H7 (cell line): Measurements from ENCODE around the gene PSEN1. TPM values are rescaled to one million over a fixed set of nuclear protein-coding genes. Genes with fewer than 3 reads are reported as not detected.
"Not testable (repeated sequence)": the region's sequence is repeated elsewhere in the genome, so short reads cannot be mapped to it uniquely, and the experiment has no call there.

Experiments
- DNase-seq: peaks from one replicate; pipeline ENCODE4 v3.0.0; 2012
- H3K27me3 ChIP-seq: 2 replicates; pipeline ENCODE4 v1.6.0; 2011; ENCODE audit warnings: mild to moderate bottlenecking, low read length; ENCODE audit not compliant: control insufficient read depth, insufficient read depth
- H3K36me3 ChIP-seq: replicated peaks from 2 replicates; pipeline ENCODE4 v1.5.1; 2011; ENCODE audit warnings: low read length; ENCODE audit not compliant: control insufficient read depth, insufficient read depth
- H3K4me3 ChIP-seq: 2 replicates; pipeline ENCODE4 v1.5.1; 2011; ENCODE audit warnings: low read depth, mild to moderate bottlenecking, control low read depth, low read length, moderate library complexity; ENCODE audit not compliant: insufficient read depth
- total RNA-seq: library from RNA; depleted of rRNA; stranded (reverse); fragments of >200 nt; shearing (Covaris generic); gene quantifications from 2 replicates; pipeline ENCODE4 v1.2.3, GENCODE V29; 2014

Gene PSEN1
- total RNA-seq, 1 experiment from 2014 or later, result 13.4 TPM

GRCh38 chr14:73176685-73177084 lies 40.4 kb downstream of the PSEN1 start:
- H3K36me3 ChIP-seq, result peaks cover 14% of the 10 kb centered on the region
- no peak overlapping the region for H3K4me3 ChIP-seq
- DNase-seq, result no peak
- no peaks in the 10 kb centered on the region for H3K27me3 ChIP-seq

GRCh38 chr14:73180385-73180805 lies 44.1 kb downstream of the PSEN1 start:
- Histone ChIP-seq H3K4me3 (no peak overlapping the region), H3K36me3 (peaks cover 2% of the 10 kb centered on the region), H3K27me3 (no peaks in the 10 kb centered on the region)
- DNase-seq, result no peak

GRCh38 chr14:73180969-73181368 lies 44.7 kb downstream of the PSEN1 start:
- not testable (repeated sequence) for H3K4me3 ChIP-seq, H3K27me3 ChIP-seq, DNase-seq, H3K36me3 ChIP-seq

- peaks cover 2% of the 10 kb centered on the region for H3K36me3 ChIP-seq
- no peak for DNase-seq
- H3K27me3 ChIP-seq, result no peaks in the 10 kb centered on the region
Observed at GRCh38 chr14:73188501-73188911, 52.2 kb downstream of the PSEN1 start.

GRCh38 chr14:73189651-73190050 lies 53.3 kb downstream of the PSEN1 start:
- H3K27me3 ChIP-seq, result no peaks in the 10 kb centered on the region
- no peak for DNase-seq
- peaks cover 2% of the 10 kb centered on the region for H3K36me3 ChIP-seq
- no peak overlapping the region for H3K4me3 ChIP-seq

More at GRCh38 chr14:73188501-73188911, 52.2 kb downstream of the PSEN1 start:
- H3K4me3 ChIP-seq, result no peak overlapping the region

GRCh38 chr14:73191441-73191840 lies 55.1 kb downstream of the PSEN1 start:
- H3K36me3 ChIP-seq, result peaks cover 2% of the 10 kb centered on the region
- H3K27me3 ChIP-seq, result no peaks in the 10 kb centered on the region
- DNase-seq, result no peak
- H3K4me3 ChIP-seq, result no peak overlapping the region

GRCh38 chr14:73194306-73194705 lies 58.0 kb downstream of the PSEN1 start:
- H3K4me3 ChIP-seq, H3K36me3 ChIP-seq, H3K27me3 ChIP-seq, DNase-seq: not testable (repeated sequence)

GRCh38 chr14:73198253-73198652 lies 61.9 kb downstream of the PSEN1 start:
- no peaks in the 10 kb centered on the region for H3K27me3 ChIP-seq
- no peaks in the 10 kb centered on the region; the same call in 1 of the 2 replicates for H3K36me3 ChIP-seq
- DNase-seq, result peak; percentile 38
- H3K4me3 ChIP-seq, result no peak overlapping the region

GRCh38 chr14:73203527-73203926 lies 67.2 kb downstream of the PSEN1 start:
- Histone ChIP-seq H3K27me3 (no peaks in the 10 kb centered on the region), H3K4me3 (no peak overlapping the region), H3K36me3 (peaks cover 13% of the 10 kb centered on the region)
- no peak for DNase-seq

- Histone ChIP-seq H3K27me3 (no peaks in the 10 kb centered on the region), H3K36me3 (peaks cover 18% of the 10 kb centered on the region), H3K4me3 (no peak overlapping the region)
- no peak for DNase-seq
Observed at GRCh38 chr14:73207615-73208014, 71.3 kb downstream of the PSEN1 start.

GRCh38 chr14:73208390-73208789 lies 72.1 kb downstream of the PSEN1 start:
- DNase-seq, result no peak
- Histone ChIP-seq H3K36me3 (peaks cover 20% of the 10 kb centered on the region), H3K4me3 (no peak overlapping the region), H3K27me3 (no peaks in the 10 kb centered on the region)

- Histone ChIP-seq H3K27me3 (no peaks in the 10 kb centered on the region), H3K4me3 (no peak overlapping the region), H3K36me3 (peaks cover 20% of the 10 kb centered on the region)
- DNase-seq, result no peak
Observed at GRCh38 chr14:73208846-73209245, 72.5 kb downstream of the PSEN1 start.

GRCh38 chr14:73209953-73210352 lies 73.6 kb downstream of the PSEN1 start:
- Histone ChIP-seq H3K27me3 (no peaks in the 10 kb centered on the region), H3K4me3 (no peak overlapping the region), H3K36me3 (peaks cover 20% of the 10 kb centered on the region)
- DNase-seq, result no peak

GRCh38 chr14:73211251-73212040 lies 75.1 kb downstream of the PSEN1 start:
- H3K36me3 ChIP-seq, result peaks cover 20% of the 10 kb centered on the region
- DNase-seq, result no peak
- no peak overlapping the region for H3K4me3 ChIP-seq
- H3K27me3 ChIP-seq, result no peaks in the 10 kb centered on the region

GRCh38 chr14:73216030-73216429 lies 79.7 kb downstream of the PSEN1 start:
- Histone ChIP-seq H3K27me3 (no peaks in the 10 kb centered on the region), H3K36me3 (peaks cover 12% of the 10 kb centered on the region)

More at GRCh38 chr14:73216030-73216429, 79.7 kb downstream of the PSEN1 start:
- no peak for DNase-seq
- H3K4me3 ChIP-seq, result no peak overlapping the region
